Urinary bladder (tissue), 4 donors: Measurements from ENCODE around the gene SYK. TPM values are rescaled to one million over a fixed set of nuclear protein-coding genes. Genes with fewer than 3 reads are reported as not detected.
"Not testable (repeated sequence)": the region's sequence is repeated elsewhere in the genome, so short reads cannot be mapped to it uniquely, and the experiment has no call there.

ENCODE experiments used
- DNase-seq: peaks from one replicate; pipeline ENCODE4 v3.0.0-alpha.2; 2015; ENCODE audit errors: extremely low spot score
- H3K27ac ChIP-seq: one replicate; pipeline ENCODE4 v1.5.1; 2013; ENCODE audit warnings: low read depth, mild to moderate bottlenecking, moderate library complexity
- H3K36me3 ChIP-seq: one replicate; pipeline ENCODE4 v1.6.1; 2013; ENCODE audit warnings: mild to moderate bottlenecking, moderate library complexity; ENCODE audit not compliant: insufficient read depth
- H3K4me1 ChIP-seq: one replicate; pipeline ENCODE4 v1.6.1; 2013; ENCODE audit warnings: mild to moderate bottlenecking, moderate library complexity; ENCODE audit not compliant: insufficient read depth
- H3K4me3 ChIP-seq: one replicate; pipeline ENCODE4 v1.5.1; 2013; ENCODE audit warnings: low read depth, low read length
- WGBS: extraction: QIAGEN DNeasy Blood & Tissue Kit; methylation state at CpG from one replicate; pipeline ENCODE4 v1.1.7; 2013; 5-methylcytosine and 5-hydroxymethylcytosine counted together
- polyA plus RNA-seq: library from polyadenylated mRNA; stranded (reverse); fragments of 200-250 nt; gene quantifications from one replicate; pipeline ENCODE4 v1.2.3, GENCODE V29; 2013
- total RNA-seq: library from RNA; depleted of rRNA; stranded (reverse); fragments of >200 nt; gene quantifications from one replicate; pipeline ENCODE4 v1.2.3, GENCODE V29; 2014
- donor health status: healthy with polysubstance abuse.
- donor health status: healthy.

Gene SYK
- total and polyA plus RNA-seq, 2 donors: 5.7 to 12.1 TPM

DNA sequence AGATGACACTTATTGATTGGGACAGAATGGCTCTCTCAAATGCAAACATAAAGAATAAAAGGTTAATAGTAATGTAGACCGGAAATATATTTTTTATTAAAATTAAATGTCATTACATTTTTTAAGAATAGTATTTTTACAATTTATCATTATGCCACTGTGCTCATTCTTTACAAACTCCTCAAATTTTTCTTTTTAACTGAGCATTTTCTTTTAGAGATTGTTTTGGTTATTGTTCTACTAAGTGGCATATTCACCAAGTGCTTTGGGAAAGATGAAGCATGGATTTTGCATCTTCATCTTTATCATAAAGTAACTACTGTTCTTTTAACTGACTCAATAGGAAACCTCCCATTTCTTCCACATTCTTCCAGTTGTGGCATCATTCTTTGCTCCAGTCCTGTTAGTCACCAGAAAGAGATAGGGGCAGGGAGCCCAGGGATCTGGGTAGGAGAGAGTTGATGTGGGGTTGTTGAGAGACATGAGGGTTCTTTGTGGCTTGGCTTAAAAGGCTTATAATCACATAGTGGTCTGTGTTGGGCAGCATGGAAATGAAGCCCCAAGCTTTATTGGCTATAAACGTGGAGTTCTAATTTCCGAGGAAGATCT lies 69.8 kb downstream of the SYK start:
- H3K36me3 ChIP-seq: no peaks in the 10 kb centered on the region
- WGBS: 35% methylated on average over 3 of the region's 3 CpGs

DNA sequence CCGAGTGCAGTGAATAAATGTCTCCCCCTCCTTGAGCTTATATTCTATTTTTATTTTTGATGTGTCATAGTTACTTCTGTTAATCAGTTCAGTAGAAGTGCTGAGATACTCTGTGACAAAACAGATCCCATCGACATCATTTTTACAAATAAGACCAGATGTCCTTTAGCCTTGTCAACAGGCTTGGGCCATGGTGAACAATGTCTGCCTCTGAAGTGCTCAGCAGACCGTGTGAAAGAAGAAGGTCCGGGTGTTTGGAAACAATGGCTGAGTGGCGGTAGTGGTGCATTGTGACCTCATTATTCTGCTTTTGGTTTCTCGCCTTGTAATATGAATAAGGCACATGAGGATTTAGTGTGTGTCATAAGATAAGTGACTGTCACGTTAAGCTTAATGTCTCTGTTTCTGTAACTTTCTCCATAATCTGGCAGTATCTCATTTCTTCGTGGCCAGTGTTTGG lies 71.2 kb downstream of the SYK start:
- Histone ChIP-seq H3K4me1 (no peaks in the 10 kb centered on the region), H3K4me3 (no peak overlapping the region), H3K36me3 (no peaks in the 10 kb centered on the region), H3K27ac (no peak overlapping the region)
- no peak for DNase-seq
- WGBS: 71% methylated on average over 8 of the region's 8 CpGs

More for the DNA sequence above, 69.8 kb downstream of the SYK start:
- Histone ChIP-seq H3K27ac (no peak overlapping the region), H3K4me1 (no peaks in the 10 kb centered on the region), H3K4me3 (no peak overlapping the region)
- no peak for DNase-seq

DNA sequence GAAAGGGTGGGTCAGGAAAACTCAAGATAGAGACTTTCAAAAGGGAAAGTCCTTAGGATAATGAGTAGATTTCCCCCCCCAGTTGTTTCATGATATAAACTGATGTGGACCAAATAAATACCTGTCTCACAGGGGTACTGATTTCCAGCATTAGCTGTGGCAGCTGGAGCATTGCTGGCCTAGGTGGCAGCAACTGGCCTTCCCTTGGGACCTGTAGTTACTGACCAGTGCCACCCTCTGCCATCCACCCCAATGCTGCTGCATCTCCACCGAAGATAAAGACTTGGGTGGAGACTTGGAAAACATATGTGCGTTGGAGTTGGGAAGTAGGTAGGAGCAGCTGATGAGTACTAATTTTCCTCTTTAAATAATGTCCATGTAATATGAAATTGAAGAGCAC lies 71.8 kb downstream of the SYK start:
- Histone ChIP-seq H3K4me1 (no peaks in the 10 kb centered on the region), H3K27ac (no peak overlapping the region), H3K4me3 (no peak overlapping the region), H3K36me3 (no peaks in the 10 kb centered on the region)
- WGBS: 85% methylated on average over 2 of the region's 2 CpGs
- no peak for DNase-seq

DNA sequence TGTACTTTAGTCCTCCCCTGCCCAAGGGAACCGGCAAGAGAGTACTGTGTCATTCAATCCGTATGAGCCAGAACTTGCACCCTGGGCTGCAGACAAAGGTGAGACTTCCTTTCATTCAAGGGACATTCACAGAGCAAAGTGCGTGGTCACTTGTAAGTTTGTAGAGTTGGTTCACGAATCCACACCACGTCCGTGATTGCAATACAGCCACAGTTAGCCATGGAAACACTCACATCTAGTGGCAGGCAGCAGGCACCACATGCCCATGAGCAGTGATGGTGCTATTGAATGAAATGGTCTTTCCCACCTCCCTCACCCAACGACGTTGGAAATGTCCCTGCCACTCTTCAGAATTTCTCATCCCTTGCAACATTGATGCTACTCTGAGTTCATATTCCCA lies 72.6 kb downstream of the SYK start:
- 77% methylated on average over 8 of the region's 8 CpGs for WGBS
- H3K36me3 ChIP-seq: no peaks in the 10 kb centered on the region
- H3K4me1 ChIP-seq: no peaks in the 10 kb centered on the region
- no peak overlapping the region for H3K27ac ChIP-seq
- DNase-seq: no peak
- H3K4me3 ChIP-seq: no peak overlapping the region

DNA sequence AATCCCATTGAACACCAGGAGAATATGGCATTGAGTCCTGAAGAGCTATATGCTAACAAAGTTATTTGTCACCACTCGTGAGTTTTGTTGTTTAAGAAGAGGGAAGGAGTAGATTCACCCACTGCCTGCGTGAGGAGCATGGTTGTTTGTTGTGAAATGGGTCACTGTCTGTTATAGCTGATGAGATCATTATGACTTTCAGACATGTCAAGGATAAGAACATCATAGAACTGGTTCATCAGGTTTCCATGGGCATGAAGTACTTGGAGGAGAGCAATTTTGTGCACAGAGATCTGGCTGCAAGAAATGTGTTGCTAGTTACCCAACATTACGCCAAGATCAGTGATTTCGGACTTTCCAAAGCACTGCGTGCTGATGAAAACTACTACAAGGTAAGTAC lies 76.9 kb downstream of the SYK start:
- H3K36me3 ChIP-seq: no peaks in the 10 kb centered on the region
- no peak for DNase-seq
- 88% methylated on average over 5 of the region's 5 CpGs for WGBS
- H3K4me3 ChIP-seq: no peak overlapping the region
- H3K27ac ChIP-seq: no peak overlapping the region
- no peaks in the 10 kb centered on the region for H3K4me1 ChIP-seq

DNA sequence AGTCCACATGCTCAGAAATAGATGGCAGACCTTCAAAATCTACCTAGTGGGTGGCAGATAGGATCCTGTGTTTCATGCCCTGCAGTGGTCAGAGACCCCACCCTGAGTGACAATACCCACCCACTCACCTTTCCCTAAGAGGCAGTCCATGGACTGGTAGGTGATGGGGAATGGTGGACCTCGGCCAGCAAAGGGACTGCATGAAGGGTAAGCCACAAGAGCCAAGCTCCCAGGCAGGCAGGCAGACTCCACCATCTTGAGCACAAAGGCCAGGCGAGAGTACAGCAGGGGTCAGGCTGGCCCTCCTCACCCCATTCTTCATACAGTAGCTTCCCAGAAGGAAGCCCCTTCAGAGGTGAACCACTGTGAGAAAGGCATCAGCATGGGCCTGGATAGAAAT lies 78.4 kb downstream of the SYK start:
- Histone ChIP-seq H3K4me1 (no peaks in the 10 kb centered on the region), H3K27ac (no peak overlapping the region), H3K4me3 (no peak overlapping the region), H3K36me3 (no peaks in the 10 kb centered on the region)
- DNase-seq: no peak
- WGBS: 96% methylated on average over 2 of the region's 2 CpGs

DNA sequence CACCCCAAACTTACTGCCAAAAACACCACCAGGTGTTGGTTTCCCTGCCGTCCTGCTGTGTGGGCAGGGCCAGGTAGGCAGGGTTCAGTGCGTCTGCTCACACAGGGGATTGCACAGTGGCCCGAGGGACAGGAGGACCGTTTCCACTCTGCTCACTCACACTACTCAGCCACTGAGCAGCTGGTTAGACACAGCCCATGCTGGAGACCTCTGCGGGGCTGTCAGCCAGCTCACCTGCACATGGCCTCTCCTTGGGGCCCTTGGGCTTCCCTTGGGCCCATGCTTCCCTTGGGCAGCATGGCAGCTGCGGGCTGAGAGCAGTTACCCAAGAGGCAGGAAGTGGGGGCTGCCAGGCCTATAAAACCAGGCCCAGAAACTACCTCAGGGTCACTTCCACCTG lies 79.0 kb downstream of the SYK start:
- Histone ChIP-seq H3K36me3 (no peaks in the 10 kb centered on the region), H3K27ac (no peak overlapping the region), H3K4me1 (no peaks in the 10 kb centered on the region), H3K4me3 (no peak overlapping the region)
- no peak for DNase-seq
- 85% methylated on average over 6 of the region's 6 CpGs for WGBS

DNA sequence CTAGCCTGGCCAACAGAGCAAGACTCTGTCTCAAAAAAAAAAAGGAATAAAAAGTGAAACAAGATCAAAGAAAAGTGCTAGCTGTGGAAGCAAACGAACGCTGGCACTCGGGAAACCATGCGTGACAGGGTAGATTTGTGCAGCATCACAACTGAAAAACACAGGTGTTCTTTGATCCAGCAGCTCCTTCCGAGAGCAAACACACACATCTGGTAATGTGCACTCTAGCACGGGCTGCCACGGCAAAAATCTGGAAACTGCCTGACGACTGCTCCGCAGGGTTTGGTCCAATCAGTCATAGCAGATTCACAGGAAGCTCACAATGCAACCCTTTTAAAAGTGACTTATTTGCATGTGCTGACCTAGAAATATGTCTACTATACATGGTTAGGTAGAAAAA lies 80.0 kb downstream of the SYK start:
- Histone ChIP-seq H3K27ac (no peak overlapping the region), H3K4me3 (no peak overlapping the region), H3K36me3 (no peaks in the 10 kb centered on the region), H3K4me1 (no peaks in the 10 kb centered on the region)
- no peak for DNase-seq
- 84% methylated on average over 9 of the region's 9 CpGs for WGBS

DNA sequence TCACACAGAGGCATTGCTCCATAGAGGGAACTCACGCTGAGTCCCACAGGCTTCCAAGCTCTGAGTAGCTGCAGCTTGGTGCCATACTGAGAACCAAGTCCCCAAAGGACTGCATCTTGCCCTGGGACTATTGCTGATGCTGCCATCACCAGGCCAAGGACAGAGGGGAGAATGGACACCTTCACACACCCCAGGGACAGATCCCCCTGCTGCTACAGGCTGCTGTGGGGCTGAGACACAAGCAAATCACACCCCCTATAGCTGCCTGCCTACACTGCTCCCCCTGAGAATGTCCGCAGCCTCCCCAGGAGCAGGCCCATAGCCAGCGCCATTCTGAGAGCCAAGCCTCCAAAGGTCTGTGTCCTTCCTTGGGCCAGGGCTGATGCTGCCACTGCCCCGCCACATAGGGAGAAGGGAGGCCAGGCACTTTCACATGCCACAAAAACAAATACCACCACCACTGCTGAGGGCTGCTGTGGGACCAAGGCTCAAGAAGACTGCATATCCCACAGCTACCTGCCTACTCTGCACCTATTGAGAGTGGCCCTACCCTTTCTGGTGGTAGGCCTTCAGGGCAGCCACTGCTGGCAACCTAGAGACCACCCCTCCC lies 81.5 kb downstream of the SYK start:
- Histone ChIP-seq H3K4me1 (no peaks in the 10 kb centered on the region), H3K36me3 (no peaks in the 10 kb centered on the region), H3K4me3 (no peak overlapping the region), H3K27ac (no peak overlapping the region)
- WGBS: 91% methylated on average over 4 of the region's 4 CpGs
- no peak for DNase-seq

DNA sequence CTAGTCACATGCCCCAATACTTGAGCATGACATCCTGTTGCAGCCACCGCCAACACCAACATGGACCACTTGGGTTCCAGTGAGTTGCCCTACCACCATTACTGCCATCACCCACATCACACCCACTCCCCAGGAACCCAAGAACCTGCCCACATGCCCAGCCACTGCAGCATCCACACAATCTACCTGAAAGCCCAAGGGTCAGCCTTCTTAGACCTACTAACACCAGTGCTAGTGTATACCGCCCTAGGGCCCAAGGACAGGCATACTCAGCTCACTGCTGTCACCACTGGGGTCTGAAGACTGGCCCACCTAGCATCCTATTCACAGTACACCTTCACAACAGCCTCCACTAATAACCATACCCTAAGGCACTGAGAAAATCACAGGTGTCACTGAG lies 82.0 kb downstream of the SYK start:
- no peak overlapping the region for H3K4me3 ChIP-seq
- H3K36me3 ChIP-seq: no peaks in the 10 kb centered on the region
- no peak overlapping the region for H3K27ac ChIP-seq
- no peak for DNase-seq
- WGBS: 97% methylated on average over 2 of the region's 2 CpGs
- H3K4me1 ChIP-seq: no peaks in the 10 kb centered on the region

DNA sequence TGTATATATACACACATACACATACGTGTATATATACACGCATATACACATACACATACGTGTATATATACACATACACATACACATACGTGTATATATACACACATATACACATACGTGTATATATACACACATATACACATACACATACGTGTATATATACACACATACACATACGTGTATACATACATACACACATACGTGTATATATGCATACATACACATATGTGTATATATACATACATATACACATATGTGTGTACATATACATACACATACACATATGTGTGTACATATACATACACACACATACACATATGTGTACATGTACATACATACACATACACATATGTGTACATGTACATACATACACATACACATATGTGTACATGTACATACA lies 82.6 kb downstream of the SYK start:
- no peak for DNase-seq
- WGBS: 86% methylated on average over 8 of the region's 8 CpGs
- Histone ChIP-seq H3K4me3 (no peak overlapping the region), H3K27ac (no peak overlapping the region), H3K4me1 (no peaks in the 10 kb centered on the region), H3K36me3 (no peaks in the 10 kb centered on the region)

DNA sequence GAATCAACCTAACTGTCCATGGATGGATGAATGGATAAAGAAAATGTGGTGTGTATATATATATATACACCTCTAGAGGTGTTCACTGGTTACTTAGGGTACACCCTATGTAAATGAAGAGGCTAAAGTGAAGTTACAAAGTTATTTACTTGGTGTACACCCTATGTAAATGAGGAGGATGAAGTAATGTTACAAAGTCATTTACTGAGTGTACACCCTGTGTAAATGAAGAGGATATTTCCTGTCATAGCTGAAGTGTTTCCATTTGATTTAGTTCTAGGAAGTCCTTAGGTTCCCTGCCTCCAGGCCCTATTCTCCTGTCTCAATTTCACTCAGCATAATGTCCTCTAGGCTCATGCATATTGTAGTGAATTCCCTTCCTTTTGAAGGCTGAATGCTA lies 85.2 kb downstream of the SYK start:
- H3K27ac ChIP-seq, DNase-seq, H3K4me1 ChIP-seq, H3K36me3 ChIP-seq, H3K4me3 ChIP-seq: not testable (repeated sequence)

DNA sequence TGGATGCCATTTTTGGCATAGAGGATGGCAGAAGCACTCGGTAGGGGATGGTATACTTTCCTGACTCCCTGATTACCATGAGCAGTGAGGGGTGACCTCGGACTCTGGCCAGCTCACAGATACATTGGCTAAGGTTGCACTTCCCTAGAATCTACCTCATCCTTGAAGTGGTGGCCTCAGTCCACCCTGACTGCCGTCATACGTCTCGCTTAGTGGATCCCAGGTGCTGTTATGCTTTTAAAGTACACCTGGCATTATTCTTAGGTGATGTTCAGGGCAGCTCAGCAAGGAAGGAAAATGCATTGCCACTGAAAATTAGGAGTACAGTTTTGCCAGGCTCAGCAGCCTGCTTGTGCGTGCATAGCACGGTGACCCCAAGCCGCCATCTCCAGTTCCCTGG lies 87.3 kb downstream of the SYK start:
- Histone ChIP-seq H3K36me3 (no peaks in the 10 kb centered on the region), H3K4me3 (no peak overlapping the region), H3K4me1 (no peaks in the 10 kb centered on the region), H3K27ac (no peak overlapping the region)
- DNase-seq: no peak
- 91% methylated on average over 8 of the region's 8 CpGs for WGBS

DNA sequence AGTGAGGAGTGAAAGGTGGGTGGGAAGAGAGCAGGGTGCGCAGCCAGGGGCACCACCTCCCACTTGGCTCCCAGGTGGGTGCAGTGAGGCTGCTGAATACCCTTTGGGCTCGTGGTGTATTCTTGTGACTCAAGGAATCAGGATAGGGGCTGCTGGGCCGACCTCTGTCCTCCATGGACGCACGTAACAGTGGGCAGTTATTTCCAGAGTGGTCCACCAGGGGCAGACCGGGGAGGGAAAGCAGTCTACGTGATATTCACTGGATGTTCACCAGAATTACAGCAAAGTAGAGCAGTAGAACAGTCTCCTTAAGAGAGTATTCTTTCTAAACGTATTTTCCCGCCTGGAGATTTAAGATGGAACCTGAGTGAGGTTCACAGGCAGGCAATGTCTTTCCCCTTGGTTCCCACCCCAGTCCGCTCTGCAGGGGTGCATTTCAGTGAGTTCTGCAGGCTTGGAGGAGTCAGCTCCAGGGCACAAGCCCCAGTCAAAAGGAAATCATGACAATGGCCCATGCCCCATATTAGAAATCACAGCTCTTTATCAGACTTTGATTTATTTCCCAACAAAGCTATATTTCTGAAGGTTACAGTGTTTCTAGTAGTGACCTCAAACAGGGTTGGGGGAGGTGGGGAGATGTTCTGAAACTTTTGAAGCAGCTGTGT lies 88.7 kb downstream of the SYK start:
- Histone ChIP-seq H3K4me1 (no peaks in the 10 kb centered on the region), H3K36me3 (no peaks in the 10 kb centered on the region), H3K4me3 (no peak overlapping the region), H3K27ac (no peak overlapping the region)
- whole genome bisulfite sequencing: 73% methylated on average over 10 of the region's 10 CpGs
- no peak for DNase-seq
